ENCODE results near the gene UCN2.
"Not testable (repeated sequence)": the region's sequence is repeated elsewhere in the genome, so short reads cannot be mapped to it uniquely, and the experiment has no call there.

The UCN2 gene

DNA sequence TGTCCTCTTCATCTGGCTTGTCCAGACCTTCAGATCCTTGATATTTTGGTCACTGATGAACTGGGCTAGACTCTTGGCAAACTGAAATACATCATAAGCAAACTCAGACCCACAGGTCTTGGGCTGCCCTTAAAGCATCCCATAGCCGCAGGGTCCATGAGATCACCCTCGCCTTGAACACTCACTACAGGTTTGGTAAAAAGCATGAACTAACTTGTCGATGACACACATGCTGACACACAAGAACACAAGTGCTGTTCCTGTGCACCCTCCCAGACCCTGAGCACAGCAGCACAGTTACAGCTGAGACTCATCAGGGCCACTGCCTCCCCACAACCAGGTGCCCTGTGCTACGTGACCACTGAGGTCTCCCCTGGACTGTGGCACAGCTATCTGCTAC lies 28.0 kb downstream of the UCN2 start:
- no peak for ATAC-seq
- no peak for TF ChIP-seq TCF4 (CRISPR knock-in tag; IDR thresholded peaks at IDR 0.05; ENCODE audit: borderline replicate concordance)
- no peak for TF ChIP-seq ZNF70 (CRISPR knock-in tag; IDR thresholded peaks at IDR 0.05)
- TF ChIP-seq BACH2 (CRISPR knock-in tag; IDR thresholded peaks at IDR 0.05; ENCODE audit: borderline replicate concordance), result no peak
- TF ChIP-seq, protein P1, sequence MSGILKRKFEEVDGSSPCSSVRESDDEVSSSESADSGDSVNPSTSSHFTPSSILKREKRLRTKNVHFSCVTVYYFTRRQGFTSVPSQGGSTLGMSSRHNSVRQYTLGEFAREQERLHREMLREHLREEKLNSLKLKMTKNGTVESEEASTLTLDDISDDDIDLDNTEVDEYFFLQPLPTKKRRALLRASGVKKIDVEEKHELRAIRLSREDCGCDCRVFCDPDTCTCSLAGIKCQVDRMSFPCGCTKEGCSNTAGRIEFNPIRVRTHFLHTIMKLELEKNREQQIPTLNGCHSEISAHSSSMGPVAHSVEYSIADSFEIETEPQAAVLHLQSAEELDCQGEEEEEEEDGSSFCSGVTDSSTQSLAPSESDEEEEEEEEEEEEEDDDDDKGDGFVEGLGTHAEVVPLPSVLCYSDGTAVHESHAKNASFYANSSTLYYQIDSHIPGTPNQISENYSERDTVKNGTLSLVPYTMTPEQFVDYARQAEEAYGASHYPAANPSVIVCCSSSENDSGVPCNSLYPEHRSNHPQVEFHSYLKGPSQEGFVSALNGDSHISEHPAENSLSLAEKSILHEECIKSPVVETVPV (CRISPR knock-in tag; IDR thresholded peaks at IDR 0.05), result no peak
- TF ChIP-seq ZNF8 (CRISPR knock-in tag; IDR thresholded peaks at IDR 0.05), result no peak
- no peak for TF ChIP-seq PPARA (CRISPR knock-in tag; IDR thresholded peaks at IDR 0.05; ENCODE audit: borderline replicate concordance)
- no peak for TF ChIP-seq ZFP3 (CRISPR knock-in tag; IDR thresholded peaks at IDR 0.05)

DNA sequence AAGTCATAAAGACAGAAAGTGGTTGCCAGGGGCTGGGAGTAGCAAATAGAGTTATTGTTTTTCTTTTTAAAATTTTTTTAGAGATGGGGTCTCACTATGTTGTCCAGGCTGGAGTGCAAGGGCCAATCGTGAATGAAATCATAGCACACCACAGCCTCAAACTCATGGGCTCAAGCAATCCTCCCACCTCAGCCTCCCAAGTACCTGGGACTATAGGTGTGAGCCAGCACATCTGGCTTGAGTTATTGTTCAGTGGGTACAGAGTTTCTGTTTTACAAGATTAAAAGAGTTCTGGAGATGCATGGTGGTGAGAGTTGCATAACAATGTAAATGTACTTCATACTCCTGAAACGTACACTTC lies 30.6 kb downstream of the UCN2 start:
- TF ChIP-seq ZNF8 (CRISPR knock-in tag; IDR thresholded peaks at IDR 0.05) (no peak), ZNF565 (CRISPR knock-in tag; conservative IDR thresholded peaks at IDR 0.05; ENCODE audit: low read depth) (no peak), ARNTL (CRISPR knock-in tag; IDR thresholded peaks at IDR 0.05; ENCODE audit: borderline replicate concordance, low read depth) (no peak), ISL1 (CRISPR knock-in tag; IDR thresholded peaks at IDR 0.05) (no peak), BACH2 (CRISPR knock-in tag; IDR thresholded peaks at IDR 0.05; ENCODE audit: borderline replicate concordance) (no peak), PPARA (CRISPR knock-in tag; IDR thresholded peaks at IDR 0.05; ENCODE audit: borderline replicate concordance) (no peak), TCF4 (CRISPR knock-in tag; IDR thresholded peaks at IDR 0.05; ENCODE audit: borderline replicate concordance) (no peak), ESRRG (CRISPR knock-in tag; IDR thresholded peaks at IDR 0.05) (no peak)
- TF ChIP-seq, protein P2, sequence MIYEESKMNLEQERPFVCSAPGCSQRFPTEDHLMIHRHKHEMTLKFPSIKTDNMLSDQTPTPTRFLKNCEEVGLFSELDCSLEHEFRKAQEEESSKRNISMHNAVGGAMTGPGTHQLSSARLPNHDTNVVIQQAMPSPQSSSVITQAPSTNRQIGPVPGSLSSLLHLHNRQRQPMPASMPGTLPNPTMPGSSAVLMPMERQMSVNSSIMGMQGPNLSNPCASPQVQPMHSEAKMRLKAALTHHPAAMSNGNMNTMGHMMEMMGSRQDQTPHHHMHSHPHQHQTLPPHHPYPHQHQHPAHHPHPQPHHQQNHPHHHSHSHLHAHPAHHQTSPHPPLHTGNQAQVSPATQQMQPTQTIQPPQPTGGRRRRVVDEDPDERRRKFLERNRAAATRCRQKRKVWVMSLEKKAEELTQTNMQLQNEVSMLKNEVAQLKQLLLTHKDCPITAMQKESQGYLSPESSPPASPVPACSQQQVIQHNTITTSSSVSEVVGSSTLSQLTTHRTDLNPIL (CRISPR knock-in tag; IDR thresholded peaks at IDR 0.05; ENCODE audit: low read depth), result no peak
- TF ChIP-seq, protein P3, sequence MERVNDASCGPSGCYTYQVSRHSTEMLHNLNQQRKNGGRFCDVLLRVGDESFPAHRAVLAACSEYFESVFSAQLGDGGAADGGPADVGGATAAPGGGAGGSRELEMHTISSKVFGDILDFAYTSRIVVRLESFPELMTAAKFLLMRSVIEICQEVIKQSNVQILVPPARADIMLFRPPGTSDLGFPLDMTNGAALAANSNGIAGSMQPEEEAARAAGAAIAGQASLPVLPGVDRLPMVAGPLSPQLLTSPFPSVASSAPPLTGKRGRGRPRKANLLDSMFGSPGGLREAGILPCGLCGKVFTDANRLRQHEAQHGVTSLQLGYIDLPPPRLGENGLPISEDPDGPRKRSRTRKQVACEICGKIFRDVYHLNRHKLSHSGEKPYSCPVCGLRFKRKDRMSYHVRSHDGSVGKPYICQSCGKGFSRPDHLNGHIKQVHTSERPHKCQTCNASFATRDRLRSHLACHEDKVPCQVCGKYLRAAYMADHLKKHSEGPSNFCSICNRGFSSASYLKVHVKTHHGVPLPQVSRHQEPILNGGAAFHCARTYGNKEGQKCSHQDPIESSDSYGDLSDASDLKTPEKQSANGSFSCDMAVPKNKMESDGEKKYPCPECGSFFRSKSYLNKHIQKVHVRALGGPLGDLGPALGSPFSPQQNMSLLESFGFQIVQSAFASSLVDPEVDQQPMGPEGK (CRISPR knock-in tag; IDR thresholded peaks at IDR 0.05; ENCODE audit: borderline replicate concordance), result no peak
- no peak for ATAC-seq

DNA sequence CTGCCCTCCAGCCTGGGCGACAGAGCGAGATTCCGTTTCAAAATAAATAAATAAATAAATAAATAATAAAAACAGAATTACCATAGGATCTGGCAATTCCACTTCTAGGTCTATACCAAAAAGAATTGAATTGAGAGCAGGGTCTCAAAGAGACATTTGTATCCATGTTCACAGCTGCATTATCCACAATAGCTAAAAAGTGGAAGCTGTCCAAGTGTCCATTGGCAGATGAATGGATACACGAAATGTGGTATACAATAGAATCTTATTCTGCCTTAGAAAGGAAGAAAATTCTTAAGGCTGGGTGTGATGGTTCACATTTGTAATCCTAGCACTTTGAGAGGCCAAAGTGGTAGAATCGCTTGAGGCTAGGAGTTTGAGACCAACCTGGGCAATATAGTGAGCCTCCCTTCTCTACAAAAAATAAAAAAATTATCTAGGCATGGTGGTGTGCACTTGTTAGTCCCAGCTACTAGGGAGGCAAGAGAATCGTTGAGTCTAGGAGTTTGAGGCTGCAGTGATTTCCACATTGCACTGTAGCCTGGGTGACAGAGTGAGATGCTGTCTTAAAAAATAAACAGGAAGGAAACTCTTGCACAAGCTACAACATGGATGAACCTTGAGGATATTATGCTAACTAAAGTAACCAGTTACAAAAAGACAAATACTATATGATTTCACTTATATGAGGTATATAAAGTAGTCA lies 31.2 kb downstream of the UCN2 start:
- TF ChIP-seq ZNF565 (CRISPR knock-in tag; conservative IDR thresholded peaks at IDR 0.05; ENCODE audit: low read depth), result no peak
- no peak for TF ChIP-seq ISL1 (CRISPR knock-in tag; IDR thresholded peaks at IDR 0.05)
- TF ChIP-seq ZNF70 (CRISPR knock-in tag; IDR thresholded peaks at IDR 0.05), result no peak
- TF ChIP-seq ARNTL (CRISPR knock-in tag; IDR thresholded peaks at IDR 0.05; ENCODE audit: borderline replicate concordance, low read depth), result no peak
- TF ChIP-seq, protein P4, sequence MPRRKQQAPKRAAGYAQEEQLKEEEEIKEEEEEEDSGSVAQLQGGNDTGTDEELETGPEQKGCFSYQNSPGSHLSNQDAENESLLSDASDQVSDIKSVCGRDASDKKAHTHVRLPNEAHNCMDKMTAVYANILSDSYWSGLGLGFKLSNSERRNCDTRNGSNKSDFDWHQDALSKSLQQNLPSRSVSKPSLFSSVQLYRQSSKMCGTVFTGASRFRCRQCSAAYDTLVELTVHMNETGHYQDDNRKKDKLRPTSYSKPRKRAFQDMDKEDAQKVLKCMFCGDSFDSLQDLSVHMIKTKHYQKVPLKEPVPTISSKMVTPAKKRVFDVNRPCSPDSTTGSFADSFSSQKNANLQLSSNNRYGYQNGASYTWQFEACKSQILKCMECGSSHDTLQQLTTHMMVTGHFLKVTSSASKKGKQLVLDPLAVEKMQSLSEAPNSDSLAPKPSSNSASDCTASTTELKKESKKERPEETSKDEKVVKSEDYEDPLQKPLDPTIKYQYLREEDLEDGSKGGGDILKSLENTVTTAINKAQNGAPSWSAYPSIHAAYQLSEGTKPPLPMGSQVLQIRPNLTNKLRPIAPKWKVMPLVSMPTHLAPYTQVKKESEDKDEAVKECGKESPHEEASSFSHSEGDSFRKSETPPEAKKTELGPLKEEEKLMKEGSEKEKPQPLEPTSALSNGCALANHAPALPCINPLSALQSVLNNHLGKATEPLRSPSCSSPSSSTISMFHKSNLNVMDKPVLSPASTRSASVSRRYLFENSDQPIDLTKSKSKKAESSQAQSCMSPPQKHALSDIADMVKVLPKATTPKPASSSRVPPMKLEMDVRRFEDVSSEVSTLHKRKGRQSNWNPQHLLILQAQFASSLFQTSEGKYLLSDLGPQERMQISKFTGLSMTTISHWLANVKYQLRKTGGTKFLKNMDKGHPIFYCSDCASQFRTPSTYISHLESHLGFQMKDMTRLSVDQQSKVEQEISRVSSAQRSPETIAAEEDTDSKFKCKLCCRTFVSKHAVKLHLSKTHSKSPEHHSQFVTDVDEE (CRISPR knock-in tag; IDR thresholded peaks at IDR 0.05), result no peak
- no peak for TF ChIP-seq TCF4 (CRISPR knock-in tag; IDR thresholded peaks at IDR 0.05; ENCODE audit: borderline replicate concordance)
- no peak for TF ChIP-seq ZFP3 (CRISPR knock-in tag; IDR thresholded peaks at IDR 0.05)
- TF ChIP-seq, protein P2 (CRISPR knock-in tag; IDR thresholded peaks at IDR 0.05; ENCODE audit: low read depth), result no peak
- TF ChIP-seq ESRRG (CRISPR knock-in tag; IDR thresholded peaks at IDR 0.05), result no peak
- no peak for ATAC-seq

DNA sequence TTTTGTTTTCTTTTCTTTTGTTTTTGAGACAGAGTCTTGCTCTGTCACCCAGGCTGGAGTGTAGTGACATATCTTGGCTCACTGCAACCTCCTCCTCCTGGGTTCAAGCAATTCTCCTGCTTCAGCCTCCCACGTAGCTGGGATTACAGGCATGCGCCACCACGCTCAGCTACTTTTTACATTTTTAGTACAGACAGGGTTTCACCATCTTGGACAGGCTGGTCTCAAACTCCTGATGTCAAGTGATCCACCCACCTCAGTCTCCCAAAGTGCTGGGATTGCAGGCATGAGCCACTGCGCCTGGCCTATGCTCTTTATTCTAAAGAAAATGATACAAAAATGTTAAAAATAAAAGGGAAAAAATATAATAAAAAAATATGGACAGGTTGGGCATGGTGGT lies 32.9 kb downstream of the UCN2 start:
- ATAC-seq, result not testable (repeated sequence)

DNA sequence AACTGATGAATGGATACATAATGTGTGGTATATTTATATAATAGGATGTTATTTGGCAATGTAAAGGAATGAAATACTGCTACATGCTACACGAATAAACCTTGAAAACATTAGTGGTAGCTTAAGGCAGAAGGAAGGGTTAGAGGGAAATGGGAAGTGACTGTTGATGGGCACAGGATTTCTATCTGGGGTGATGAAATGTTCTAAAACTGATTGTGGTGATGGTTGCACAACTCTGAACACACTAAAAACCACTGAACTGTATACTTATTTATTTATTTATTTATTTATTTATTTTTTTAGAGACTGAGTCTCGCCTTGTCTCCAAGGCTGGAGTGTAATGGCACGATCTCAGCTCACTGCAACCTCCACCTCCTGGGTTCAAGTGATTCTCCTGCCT lies 34.8 kb downstream of the UCN2 start:
- ATAC-seq, result no peak
- TF ChIP-seq, protein P4 (CRISPR knock-in tag; IDR thresholded peaks at IDR 0.05), result no peak
- no peak for TF ChIP-seq ZFP3 (CRISPR knock-in tag; IDR thresholded peaks at IDR 0.05)
- no peak for TF ChIP-seq ARNTL (CRISPR knock-in tag; IDR thresholded peaks at IDR 0.05; ENCODE audit: borderline replicate concordance, low read depth)
- no peak for TF ChIP-seq BACH2 (CRISPR knock-in tag; IDR thresholded peaks at IDR 0.05; ENCODE audit: borderline replicate concordance)
- no peak for TF ChIP-seq TCF4 (CRISPR knock-in tag; IDR thresholded peaks at IDR 0.05; ENCODE audit: borderline replicate concordance)
- TF ChIP-seq, protein P5, sequence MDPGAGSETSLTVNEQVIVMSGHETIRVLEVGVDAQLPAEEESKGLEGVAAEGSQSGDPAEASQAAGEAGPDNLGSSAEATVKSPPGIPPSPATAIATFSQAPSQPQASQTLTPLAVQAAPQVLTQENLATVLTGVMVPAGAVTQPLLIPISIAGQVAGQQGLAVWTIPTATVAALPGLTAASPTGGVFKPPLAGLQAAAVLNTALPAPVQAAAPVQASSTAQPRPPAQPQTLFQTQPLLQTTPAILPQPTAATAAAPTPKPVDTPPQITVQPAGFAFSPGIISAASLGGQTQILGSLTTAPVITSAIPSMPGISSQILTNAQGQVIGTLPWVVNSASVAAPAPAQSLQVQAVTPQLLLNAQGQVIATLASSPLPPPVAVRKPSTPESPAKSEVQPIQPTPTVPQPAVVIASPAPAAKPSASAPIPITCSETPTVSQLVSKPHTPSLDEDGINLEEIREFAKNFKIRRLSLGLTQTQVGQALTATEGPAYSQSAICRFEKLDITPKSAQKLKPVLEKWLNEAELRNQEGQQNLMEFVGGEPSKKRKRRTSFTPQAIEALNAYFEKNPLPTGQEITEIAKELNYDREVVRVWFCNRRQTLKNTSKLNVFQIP (CRISPR knock-in tag; IDR thresholded peaks at IDR 0.05; ENCODE audit: borderline replicate concordance, low read depth), result no peak
- TF ChIP-seq RARB (CRISPR knock-in tag; IDR thresholded peaks at IDR 0.05), result no peak
- no peak for TF ChIP-seq ESRRG (CRISPR knock-in tag; IDR thresholded peaks at IDR 0.05)
- TF ChIP-seq SNAI2 (CRISPR knock-in tag; IDR thresholded peaks at IDR 0.05), result no peak
